T-helper 1 cell treated with Interleukin-12 subunit alpha and Interleukin-12 subunit beta and Interleukin-4 antibody, amounts not matched to agents 30 ng/mL and 1 ng/mL, for 36 hours (primary cell): ENCODE data around the gene ASH1L. TPM values are rescaled to one million over a fixed set of nuclear protein-coding genes. Genes with fewer than 3 reads are reported as not detected.
"Not testable (repeated sequence)": the region's sequence is repeated elsewhere in the genome, so short reads cannot be mapped to it uniquely, and the experiment has no call there.

ENCODE experiments used
- intact Hi-C: fragments of 100-400 bp; cut with micrococcal nuclease; formaldehyde crosslinking; loops from one replicate; pipeline ENCODE4 v1.15.1; 2024
- total RNA-seq: library from RNA; stranded (reverse); gene quantifications from 2 replicates; pipeline ENCODE4 v1.2.3, GENCODE V29; 2022

Gene ASH1L
- total RNA-seq, 1 donor from 2014 or later: 55.2 TPM

- intact Hi-C loops: no loop called here
Observed at GRCh38 chr1:155318082-155318481, 244.5 kb downstream of the ASH1L start.

- intact Hi-C loops: no loop called here
Observed at GRCh38 chr1:155316922-155317321, 245.7 kb downstream of the ASH1L start.

- intact Hi-C loops: no loop called here
Observed at GRCh38 chr1:155313261-155313660, 249.3 kb downstream of the ASH1L start.

- intact Hi-C loops: loop anchor here (5.0 kb wide), 1 partner anchor 253 kb away; the partner anchor contains the start of gene ASH1L
Observed at GRCh38 chr1:155309423-155310021, 253.1 kb downstream of the ASH1L start.

GRCh38 chr1:155308493-155309422 lies 253.8 kb downstream of the ASH1L start, which contains the start of gene FDPS:
Gene FDPS, plus strand, starts transcription at chr1:155308866. Its CDS starts 924 bp downstream, at chr1:155309790.
- intact Hi-C loops: loop anchor here (1.0 to 5.0 kb wide), 10 partner anchors 15 to 551 kb away; partner anchors contain the start of genes ASH1L, CLK2, HCN3 and MSTO1

- intact Hi-C loops: loop anchor here (5.0 kb wide), 1 partner anchor 255 kb away; the partner anchor contains the start of gene ASH1L
Observed at GRCh38 chr1:155307247-155307740, 255.3 kb downstream of the ASH1L start.

- intact Hi-C loops: loop anchor here (5.0 kb wide), 1 partner anchor 256 kb away; the partner anchor contains the start of gene ASH1L
Observed at GRCh38 chr1:155305881-155306391, 256.7 kb downstream of the ASH1L start.

GRCh38 chr1:155304558-155305063 lies 258.0 kb downstream of the ASH1L start:
- intact Hi-C loops: loop anchor here (5.0 kb wide), 1 partner anchor 258 kb away; the partner anchor contains the start of gene ASH1L

DNA sequence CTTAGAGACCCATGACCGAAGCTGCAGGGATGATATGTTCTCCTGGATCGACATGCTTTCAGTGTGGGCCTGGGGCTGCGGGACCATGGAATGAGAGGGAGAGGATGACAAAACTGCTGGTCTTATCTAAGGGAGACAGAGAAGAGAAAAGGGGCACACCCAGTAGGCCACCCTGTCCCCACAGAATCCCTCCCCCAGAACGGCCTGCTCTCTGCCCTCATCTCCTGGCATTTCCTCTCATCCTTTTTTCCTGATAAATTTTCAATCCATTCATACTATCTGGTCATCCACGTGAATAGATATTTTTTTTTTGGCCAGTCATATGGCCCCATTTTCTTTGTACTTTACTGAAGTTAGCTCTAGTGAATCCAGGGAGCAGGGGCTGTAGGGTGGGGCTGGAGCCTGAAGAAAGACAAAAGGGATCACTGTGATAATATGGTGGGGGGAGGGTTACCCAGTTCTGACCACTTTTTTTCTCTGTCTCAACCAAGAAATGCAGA lies 261.2 kb downstream of the ASH1L start, which contains the start of gene PKLR:
TSS of gene PKLR (minus strand) at position 97 of the 500 bp plus-strand sequence. CDS start at position 54, 43 bp downstream.
- intact Hi-C loops: no loop called here

DNA sequence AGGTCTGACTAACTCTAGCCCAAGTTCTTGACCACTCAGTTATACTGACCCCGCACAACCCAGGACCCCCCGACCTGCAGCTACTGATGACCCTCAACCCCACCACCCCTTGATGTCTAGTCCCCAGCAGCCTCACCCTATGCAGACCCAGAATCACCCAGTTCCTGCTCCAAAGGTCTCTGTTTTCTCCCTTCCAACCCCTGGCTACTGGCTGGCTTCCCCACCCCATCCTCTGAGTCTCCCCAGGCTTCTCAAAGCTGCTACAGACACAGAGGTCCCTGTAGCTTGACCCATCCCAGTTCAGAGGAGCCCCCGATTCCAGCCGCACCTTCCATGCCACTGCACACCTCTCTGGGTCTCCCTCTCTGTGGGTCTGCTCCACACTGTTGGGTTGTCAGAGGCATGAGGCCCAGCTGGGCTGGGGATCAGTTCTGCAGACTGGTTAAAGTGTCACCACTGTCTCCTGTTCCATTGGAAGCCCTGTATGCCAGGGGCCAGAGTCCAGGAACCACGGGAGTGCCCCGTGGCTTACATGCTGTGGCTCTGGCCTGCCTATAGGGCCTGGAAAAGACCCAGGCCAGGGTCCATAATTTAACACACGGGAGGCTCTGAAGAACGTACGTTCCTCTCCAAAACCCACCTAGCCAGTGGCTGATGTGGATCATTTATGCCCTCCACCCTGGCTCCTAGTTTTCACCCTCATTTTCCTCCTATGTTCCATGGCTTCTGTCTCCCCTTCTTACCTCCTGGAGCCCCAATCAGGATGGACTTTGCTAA lies 261.9 kb downstream of the ASH1L start:
- intact Hi-C loops: no loop called here

- intact Hi-C loops: no loop called here
Observed at GRCh38 chr1:155300024-155300423, 262.6 kb downstream of the ASH1L start.

GRCh38 chr1:155297384-155297783 lies 265.2 kb downstream of the ASH1L start:
- intact Hi-C loops: no loop called here

DNA sequence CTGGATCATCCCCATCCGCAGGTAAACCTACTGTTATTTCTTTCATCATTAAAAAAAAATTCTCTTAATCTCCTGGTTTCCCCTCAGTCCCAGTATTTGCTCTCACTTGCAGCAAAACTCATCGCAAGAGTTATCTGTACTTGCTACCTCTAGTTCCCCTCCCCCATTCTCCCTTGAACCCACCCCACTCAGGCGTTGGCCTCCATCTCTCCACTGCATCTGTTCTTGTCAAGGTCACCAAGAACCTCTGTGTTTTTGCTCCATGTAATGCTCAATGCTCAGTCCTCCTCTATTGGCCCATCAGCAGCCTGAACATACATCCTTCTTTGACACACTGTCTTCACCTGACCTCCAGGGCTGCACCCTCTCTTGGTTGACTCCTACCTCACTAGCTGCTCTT lies 265.9 kb downstream of the ASH1L start:
- intact Hi-C loops: no loop called here

GRCh38 chr1:155295942-155296267 lies 266.7 kb downstream of the ASH1L start:
- intact Hi-C loops: no loop called here

DNA sequence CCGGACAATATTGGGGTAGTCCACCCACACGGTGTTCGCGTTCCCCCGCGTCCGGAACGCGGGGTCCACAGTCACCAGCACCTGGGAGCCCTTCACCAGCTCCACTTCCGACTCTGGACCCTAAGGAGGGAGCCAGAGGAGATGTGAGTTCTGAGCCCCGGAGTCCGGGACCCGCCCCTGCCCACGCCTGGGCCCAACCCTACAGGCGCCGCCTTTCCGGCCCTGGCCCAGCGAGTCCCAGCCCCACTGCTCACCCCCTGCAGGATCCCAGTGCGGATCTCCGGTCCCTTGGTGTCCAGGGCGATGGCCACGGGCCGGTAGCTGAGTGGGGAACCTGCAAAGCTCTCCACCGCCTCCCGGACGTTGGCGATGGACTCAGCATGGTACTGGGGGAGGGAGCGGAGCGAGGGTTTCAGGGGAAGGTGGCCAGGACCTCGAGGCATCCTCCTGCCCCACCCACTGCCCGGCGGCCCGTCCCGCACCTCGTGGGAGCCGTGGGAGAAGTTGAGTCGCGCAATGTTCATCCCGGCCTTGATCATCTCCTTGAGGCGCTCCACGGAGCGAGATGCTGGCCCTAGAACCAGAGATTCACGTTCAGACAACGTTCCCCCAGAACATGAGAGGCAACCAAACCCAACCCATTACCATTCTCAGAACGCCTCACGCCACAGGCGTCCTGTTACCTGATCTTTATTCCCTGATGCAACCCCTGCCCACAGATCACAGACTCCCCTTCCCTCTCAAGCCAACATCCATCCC lies 267.2 kb downstream of the ASH1L start:
- intact Hi-C loops: no loop called here

DNA sequence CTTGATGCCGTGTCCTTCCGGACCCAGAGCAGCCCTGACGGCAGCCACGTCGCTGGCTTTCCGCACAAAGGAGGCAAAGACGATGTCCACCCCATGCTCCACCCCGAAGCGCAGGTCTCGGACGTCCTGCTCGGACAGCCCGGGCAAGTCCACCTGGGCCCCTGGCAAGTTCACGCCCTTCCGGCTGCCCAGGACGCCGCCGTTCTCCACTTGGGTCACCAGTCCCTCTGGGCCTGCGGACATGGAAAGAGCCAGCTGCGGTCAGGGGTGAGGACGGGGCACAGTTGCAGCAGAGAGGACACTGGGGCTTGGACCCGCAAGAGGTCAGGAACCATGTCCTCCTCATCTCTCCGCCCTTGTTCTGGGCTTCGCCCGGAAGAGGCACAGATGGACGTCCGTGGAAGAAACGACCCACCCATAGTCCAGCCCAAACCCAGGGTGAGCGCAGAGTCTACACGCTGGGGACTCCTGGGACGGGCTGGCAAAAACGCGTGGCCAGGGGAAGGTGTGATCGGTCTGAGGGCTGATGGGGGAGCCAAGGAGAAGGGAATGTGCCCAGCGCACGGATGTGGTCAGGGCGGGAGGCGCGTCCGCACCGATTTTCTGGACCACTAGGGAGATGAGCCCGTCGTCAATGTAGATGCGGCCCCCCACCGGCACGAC lies 268.0 kb downstream of the ASH1L start:
- intact Hi-C loops: no loop called here

DNA sequence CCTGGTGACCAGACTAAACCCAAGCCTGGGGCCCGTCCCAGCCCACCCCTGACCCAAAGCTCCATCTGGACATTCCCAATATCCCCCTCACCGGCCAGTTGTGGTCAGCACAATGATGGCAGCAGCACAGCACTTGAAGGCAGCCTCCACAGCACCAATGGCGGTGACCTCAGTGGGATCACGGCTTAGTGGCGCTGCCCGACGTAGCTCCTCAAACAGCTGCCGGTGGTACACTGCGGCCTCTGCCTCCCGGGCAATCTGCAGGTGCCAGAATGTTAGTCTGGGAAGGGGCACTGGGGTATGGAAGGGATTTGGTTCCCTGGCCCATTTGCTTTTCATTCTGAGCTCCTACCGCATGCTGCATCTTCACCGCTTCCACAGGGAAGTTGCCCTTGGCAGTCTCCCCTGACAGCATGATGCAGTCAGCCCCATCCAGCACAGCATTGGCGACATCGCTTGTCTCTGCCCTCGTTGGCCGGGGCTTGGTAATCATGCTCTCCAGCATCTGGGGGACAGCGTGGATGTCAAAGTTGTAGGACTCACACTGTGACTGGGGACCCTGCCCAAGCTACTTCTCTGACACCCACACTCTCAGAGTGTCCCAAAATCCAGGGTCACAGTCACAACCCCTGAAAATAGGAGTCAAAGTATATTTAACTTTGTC lies 269.4 kb downstream of the ASH1L start:
- intact Hi-C loops: no loop called here

DNA sequence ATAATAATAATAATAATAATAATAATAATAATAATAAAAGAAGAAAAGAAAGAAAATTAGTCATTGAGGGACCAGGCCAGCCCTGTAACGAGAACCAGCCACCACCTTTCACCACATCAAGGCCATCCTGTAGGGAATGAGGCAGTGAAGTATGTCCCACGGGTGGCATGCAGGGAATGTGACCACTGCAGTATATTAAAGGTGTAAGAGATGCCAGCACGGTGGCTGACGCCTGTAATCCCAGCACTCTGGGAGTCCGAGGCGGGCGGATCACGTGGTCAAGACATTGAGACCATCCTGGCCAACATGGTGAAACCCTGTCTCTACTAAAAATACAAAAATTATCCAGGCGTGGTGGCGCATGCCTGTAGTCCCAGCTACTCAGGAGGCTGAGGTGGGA lies 271.6 kb downstream of the ASH1L start:
- intact Hi-C loops: not testable (repeated sequence)
